ENCODE results near the gene PCDHAC1. TPM values are rescaled to one million over a fixed set of nuclear protein-coding genes. Genes with fewer than 3 reads are reported as not detected.
"Not testable (repeated sequence)": the region's sequence is repeated elsewhere in the genome, so short reads cannot be mapped to it uniquely, and the experiment has no call there.

PCDHAC1 gene
- 1 to 10 TPM; 3.0 to 6.4 (median 3.5) TPM for total RNA-seq

GRCh38 chr5:140925806-140926442, at the start of gene PCDHAC1:
Gene PCDHAC1 (plus strand): TSS chr5:140926299. CDS start chr5:140926893, 594 bp downstream.
- WGBS, 2 donors: 2 to 5% methylated on average over 13 to 39 of the region's 41 CpGs
- DNase-seq: peak; percentile 43
- no peaks in the 10 kb centered on the region for H3K9me3 ChIP-seq
- TF ChIP-seq POLR2A (IDR thresholded peaks at IDR 0.05): peak in 1 of 2 donors; percentile 23
- no peak for TF ChIP-seq CTCF (IDR thresholded peaks at IDR 0.05)
- no peaks in the 10 kb centered on the region for H3K27me3 ChIP-seq
- no peaks in the 10 kb centered on the region for H3K36me3 ChIP-seq
- peak within 1 kb of the TSS in 2 of 3 donors; percentile 42 to 49 for H3K27ac ChIP-seq
- H3K4me1 ChIP-seq: peaks cover 6 to 10% of the 10 kb centered on the region in 2 donors
- H3K4me3 ChIP-seq (replicated peaks in 1 of 3): peak within 1 kb of the TSS; percentile 41 to 56 (median 43)
- intact Hi-C loops (cut with DNase I): loop anchor here (5.0 kb wide), 1 partner anchor 111 kb away; no protein-coding TSS in a partner anchor

- H3K36me3 ChIP-seq; H3K27ac ChIP-seq; H3K4me3 ChIP-seq (replicated peaks in 1 of 3); H3K9me3 ChIP-seq; DNase-seq; intact Hi-C loops (cut with DNase I); H3K4me1 ChIP-seq; H3K27me3 ChIP-seq: not testable (repeated sequence)
- 34 to 50% methylated on average over 38 to 70 of the region's 80 CpGs for WGBS, 2 donors
Measured at GRCh38 chr5:140876541-140877261, 49.4 kb upstream of the PCDHAC1 start.

- no peak for DNase-seq
- Histone ChIP-seq H3K36me3 (no peaks in the 10 kb centered on the region), H3K4me3 (replicated peaks in 1 of 3) (no peak overlapping the region), H3K27ac (no peak overlapping the region), H3K9me3 (no peaks in the 10 kb centered on the region), H3K27me3 (no peaks in the 10 kb centered on the region), H3K4me1 (no peaks in the 10 kb centered on the region)
- WGBS, 2 donors: 38% methylated on average over 35 of the region's 37 CpGs; no CpG with 5 or more reads in 1 of the 2 donors
- intact Hi-C loops (cut with DNase I): no loop called here
- TF ChIP-seq POLR2A (IDR thresholded peaks at IDR 0.05) (no peak), CTCF (IDR thresholded peaks at IDR 0.05) (no peak)
Measured at GRCh38 chr5:140877262-140877581, 48.9 kb upstream of the PCDHAC1 start.

- H3K27me3 ChIP-seq: no peaks in the 10 kb centered on the region
- peak in 4 of 6 experiments; percentile 45 to 56 (median 48) for TF ChIP-seq CTCF (IDR thresholded peaks at IDR 0.05)
- no peak for TF ChIP-seq POLR2A (IDR thresholded peaks at IDR 0.05)
- no peak within 1 kb of the TSS for H3K4me3 ChIP-seq (replicated peaks in 1 of 3)
- H3K9me3 ChIP-seq: no peaks in the 10 kb centered on the region
- intact Hi-C loops (cut with DNase I): loop anchor here (5.0 kb wide), 1 partner anchor 165 kb away; no protein-coding TSS in a partner anchor
- H3K4me1 ChIP-seq: no peaks in the 10 kb centered on the region
- no peak within 1 kb of the TSS for H3K27ac ChIP-seq
- no peaks in the 10 kb centered on the region for H3K36me3 ChIP-seq
- 9 to 18% methylated on average over 25 to 35 of the region's 35 CpGs for WGBS, 2 donors
- peak in 1 of 2 donors; percentile 26 for DNase-seq
Measured at GRCh38 chr5:140881889-140882590, 44.1 kb upstream of the PCDHAC1 start, which contains the start of gene PCDHA13. Gene PCDHA13 (plus strand): TSS chr5:140882124. CDS start chr5:140882269, 145 bp downstream.

GRCh38 chr5:140882591-140882899, 43.6 kb upstream of the PCDHAC1 start:
- Histone ChIP-seq H3K27me3 (no peaks in the 10 kb centered on the region), H3K36me3 (no peaks in the 10 kb centered on the region), H3K4me3 (replicated peaks in 1 of 3) (no peak overlapping the region), H3K4me1 (no peaks in the 10 kb centered on the region), H3K9me3 (no peaks in the 10 kb centered on the region), H3K27ac (no peak overlapping the region)
- TF ChIP-seq CTCF (IDR thresholded peaks at IDR 0.05) (peak in 4 of 6 experiments; percentile 10 to 38 (median 31)), POLR2A (IDR thresholded peaks at IDR 0.05) (no peak)
- peak; percentile 18 to 24 for DNase-seq
- WGBS, 2 donors: 21 to 22% methylated on average over 12 of the region's 12 CpGs
- intact Hi-C loops (cut with DNase I): loop anchor here (5.0 kb wide), 1 partner anchor 165 kb away; no protein-coding TSS in a partner anchor
